GM12878 (cell line): ENCODE data around the gene TSHZ1.

Experiments used
- ASH2L ChIP-seq: fragments of 300-600, 200-600 bp; sonication (generic); IDR thresholded peaks from 2 replicates; pipeline ENCODE4 v1.6.1; 2017; ENCODE audit warnings: low read depth, mild to moderate bottlenecking, borderline replicate concordance
- CTCF ChIP-seq, 3 experiments: IDR thresholded peaks in 2 of 3; conservative IDR thresholded peaks in 1 of 3; 2 replicates each; pipeline ENCODE4 v1.5.1; 2011; ENCODE audit warnings: low read depth in 3 of 3, low read length in 3 of 3, mild to moderate bottlenecking in 3 of 3, control low read depth in 2 of 3, moderate library complexity in 2 of 3, inconsistent platforms in 1 of 3, mixed read lengths in 1 of 3; ENCODE audit not compliant: control insufficient read depth in 2 of 3, insufficient read depth in 1 of 3; ENCODE audit errors: extremely low read depth in 1 of 3
- EP300 ChIP-seq, 2 experiments: fragments of 150-350 bp in 1 of 2; IDR thresholded peaks; 2 replicates each; pipeline ENCODE4 v1.6.1; 2011 to 2012; ENCODE audit warnings: low read depth in 2 of 2, low read length in 2 of 2, borderline replicate concordance in 1 of 2, improper control_type of control experiment in 1 of 2, inconsistent platforms in 1 of 2; ENCODE audit not compliant: control insufficient read depth in 1 of 2
- ESRRA ChIP-seq: IDR thresholded peaks from 2 replicates; pipeline ENCODE4 v1.6.1; 2012; ENCODE audit warnings: mild to moderate bottlenecking, low read length, improper control_type of control experiment
- EZH2 ChIP-seq: IDR thresholded peaks from 2 replicates; pipeline ENCODE4 v1.6.1; 2012; ENCODE audit warnings: low read depth, mild to moderate bottlenecking, control low read depth, inconsistent platforms, low read length, borderline replicate concordance; ENCODE audit not compliant: control insufficient read depth
- GABPA ChIP-seq: IDR thresholded peaks from 2 replicates; pipeline ENCODE4 v1.6.1; 2014; ENCODE audit warnings: antibody characterized with exemption, low read depth, mild to moderate bottlenecking, inconsistent platforms
- KDM1A ChIP-seq: fragments of 200-600 bp; sonication (generic); IDR thresholded peaks from 2 replicates; pipeline ENCODE4 v1.6.1; 2016; ENCODE audit warnings: borderline replicate concordance
- MXI1 ChIP-seq: fragments of 150-350 bp; IDR thresholded peaks from 2 replicates; pipeline ENCODE4 v1.6.1; 2011; ENCODE audit warnings: low read depth, mild to moderate bottlenecking, inconsistent platforms, low read length, improper control_type of control experiment
- PBX3 ChIP-seq: IDR thresholded peaks from 2 replicates; pipeline ENCODE4 v1.6.1; 2011; ENCODE audit warnings: mild to moderate bottlenecking, low read depth, low read length, moderate library complexity; ENCODE audit not compliant: insufficient replicate concordance
- POLR2A ChIP-seq: IDR thresholded peaks from 2 replicates; pipeline ENCODE4 v1.6.1; 2011; ENCODE audit warnings: low read depth, mild to moderate bottlenecking, low read length
- RAD21 ChIP-seq: IDR thresholded peaks from 2 replicates; pipeline ENCODE4 v1.6.1; 2011; ENCODE audit warnings: mild to moderate bottlenecking, low read depth, low read length, moderate library complexity; ENCODE audit not compliant: insufficient read depth
- TBL1XR1 ChIP-seq: IDR thresholded peaks from 2 replicates; pipeline ENCODE4 v1.6.1; 2012; ENCODE audit warnings: low read depth, low read length, improper control_type of control experiment
- ZBTB33 ChIP-seq: fragments of 450-650 bp; IDR thresholded peaks from 2 replicates; pipeline ENCODE4 v1.6.1; 2017; ENCODE audit warnings: mild to moderate bottlenecking
- ZNF687 ChIP-seq: fragments of 450-650 bp; IDR thresholded peaks from 2 replicates; pipeline ENCODE4 v1.6.1; 2017; ENCODE audit warnings: mild to moderate bottlenecking, moderate library complexity

GRCh38 chr18:75168619-75169018, 42.0 kb upstream of the TSHZ1 start:
- no peak for TF ChIP-seq PBX3
- TF ChIP-seq KDM1A: no peak
- no peak for TF ChIP-seq GABPA
- no peak for TF ChIP-seq RAD21
- TF ChIP-seq TBL1XR1: no peak
- TF ChIP-seq EZH2: no peak
- no peak for TF ChIP-seq CTCF (IDR thresholded peaks at IDR 0.05 in 2 of 3, conservative IDR thresholded peaks at IDR 0.05 in 1 of 3; ENCODE audit: control insufficient read depth in 2 of 3, extremely low read depth in 1 of 3, insufficient read depth in 1 of 3, low read depth in 3 of 3, low read length in 3 of 3)
- no peak for TF ChIP-seq ESRRA
- TF ChIP-seq ASH2L: no peak
- no peak for TF ChIP-seq ZBTB33
- no peak for TF ChIP-seq MXI1
- no peak for TF ChIP-seq POLR2A
- no peak for TF ChIP-seq EP300 (IDR thresholded peaks at IDR 0.05; ENCODE audit: borderline replicate concordance in 1 of 2, control insufficient read depth in 1 of 2, low read depth in 2 of 2, low read length in 2 of 2)
- TF ChIP-seq ZNF687: no peak
